Endothelial cell of umbilical vein (primary cell): ENCODE measurements around the gene NGRN. TPM values are rescaled to one million over a fixed set of nuclear protein-coding genes. Genes with fewer than 3 reads are reported as not detected.

Experiments used
- BruUV-seq: library from RNA; stranded (reverse); fragments of 400-500 nt; replicated peaks from 2 replicates; lab custom pipeline; 2021; lab: Mats Ljungman, UMichigan
- CTCF ChIA-PET: fragments of 300-600, 350-600 bp; sonication (Branson Sonifier 250); formaldehyde crosslinking; loops from one replicate; lab custom pipeline; 2021; ENCODE audit warnings: antibody characterized with exemption, inconsistent platforms; lab: Charles Lee
- POLR2A ChIA-PET: fragments of 300-600, 350-600 bp; sonication (Branson Sonifier 250); formaldehyde crosslinking; loops from one replicate; lab custom pipeline; 2021; ENCODE audit warnings: antibody characterized with exemption, inconsistent platforms; lab: Charles Lee
- DNase-seq: peaks from one replicate; pipeline ENCODE4 v3.0.0-alpha.2; 2011; ENCODE audit warnings: low read depth, low spot score
- FAIRE-seq: peaks from 2 replicates; lab custom pipeline; 2011; peaks lifted over from hg19 to GRCh38; lab: Jason Lieb, UNC
- H2AFZ ChIP-seq: 2 replicates; pipeline ENCODE4 v1.6.0; 2012; ENCODE audit warnings: low read depth, low read length, control low read depth, inconsistent platforms
- H3K27ac ChIP-seq: 2 replicates; pipeline ENCODE4 v1.5.1; 2011; ENCODE audit warnings: low read depth, mild to moderate bottlenecking, control low read depth, low read length, moderate library complexity; ENCODE audit not compliant: insufficient read depth
- H3K27me3 ChIP-seq, 2 experiments: 2 replicates each; pipeline versions ENCODE4 v1.6.0 to v1.6.1; 2011; ENCODE audit warnings: low read length in 2 of 2, mixed read lengths in 1 of 2; ENCODE audit not compliant: control insufficient read depth in 2 of 2, insufficient read depth in 2 of 2
- H3K36me3 ChIP-seq, 2 experiments: 2 replicates in 1 of 2; 3 replicates in 1 of 2; pipeline ENCODE4 v1.5.1; 2011; ENCODE audit warnings: low read length in 2 of 2, mild to moderate bottlenecking in 1 of 2, moderate library complexity in 1 of 2; ENCODE audit not compliant: control insufficient read depth in 2 of 2, insufficient read depth in 2 of 2; ENCODE audit errors: extremely low read depth in 1 of 2
- H3K4me1 ChIP-seq: 3 replicates; pipeline ENCODE4 v1.5.1; 2011; ENCODE audit warnings: mild to moderate bottlenecking, low read length; ENCODE audit not compliant: control insufficient read depth, insufficient read depth; ENCODE audit errors: extremely low read depth
- H3K4me2 ChIP-seq: 2 replicates; pipeline ENCODE4 v1.6.1; 2011; ENCODE audit warnings: low read length, control low read depth, mixed read lengths; ENCODE audit not compliant: insufficient read depth
- H3K4me3 ChIP-seq, 3 experiments: fragments of 200-600 bp in 1 of 3; sonication (generic), shearing (Covaris generic) in 1 of 3; replicated peaks in 1 of 3; 2 replicates each; pipeline ENCODE4 v1.5.1; 2011 to 2016; ENCODE audit warnings: control low read depth in 3 of 3, low read length in 3 of 3, mild to moderate bottlenecking in 2 of 3, inconsistent platforms in 1 of 3, low read depth in 1 of 3, moderate library complexity in 1 of 3; ENCODE audit not compliant: insufficient read depth in 1 of 3
- H3K79me2 ChIP-seq: 2 replicates; pipeline ENCODE4 v1.6.0; 2012; ENCODE audit warnings: low read length, inconsistent platforms; ENCODE audit not compliant: control insufficient read depth, insufficient read depth
- H3K9ac ChIP-seq: replicated peaks from 2 replicates; pipeline ENCODE3; 2011; ENCODE audit warnings: low read length, control low read depth; ENCODE audit not compliant: insufficient read depth; ENCODE audit errors: extremely low read depth
- H3K9me1 ChIP-seq: replicated peaks from 3 replicates; pipeline ENCODE4 v1.6.0; 2011; ENCODE audit warnings: mild to moderate bottlenecking, low read length; ENCODE audit not compliant: control insufficient read depth, insufficient read depth; ENCODE audit errors: extremely low read depth
- H3K9me3 ChIP-seq: replicated peaks from 2 replicates; pipeline ENCODE4 v1.5.1; 2012; ENCODE audit warnings: low read length, inconsistent platforms; ENCODE audit not compliant: control insufficient read depth, insufficient read depth
- H4K20me1 ChIP-seq: replicated peaks from 2 replicates; pipeline ENCODE3; 2011; ENCODE audit warnings: mild to moderate bottlenecking, low read length; ENCODE audit not compliant: control insufficient read depth, insufficient read depth; ENCODE audit errors: extremely low read depth
- EZH2 ChIP-seq: IDR thresholded peaks from 2 replicates; pipeline ENCODE4 v1.6.1; 2012; ENCODE audit warnings: borderline replicate concordance, low read depth, mild to moderate bottlenecking, moderate library complexity, low read length, inconsistent platforms; ENCODE audit not compliant: severe bottlenecking
- FOS ChIP-seq: IDR thresholded peaks from 2 replicates; pipeline ENCODE4 v1.6.1; 2011; ENCODE audit warnings: mild to moderate bottlenecking, low read length, moderate library complexity, borderline replicate concordance; ENCODE audit not compliant: insufficient read depth
- JUN ChIP-seq: IDR thresholded peaks from 2 replicates; pipeline ENCODE4 v1.6.1; 2011; ENCODE audit warnings: borderline replicate concordance, low read depth; ENCODE audit not compliant: insufficient read length, insufficient read depth
- MYC ChIP-seq: IDR thresholded peaks from one replicate; pipeline ENCODE4 v1.6.1; 2011; ENCODE audit warnings: mild to moderate bottlenecking, low read depth, low read length
- POLR2A ChIP-seq: IDR thresholded peaks from 2 replicates; pipeline ENCODE4 v1.6.1; 2012; ENCODE audit warnings: low read depth, mild to moderate bottlenecking, control low read depth, low read length
- POLR2AphosphoS5 ChIP-seq: IDR thresholded peaks from 2 replicates; pipeline ENCODE4 v1.6.1; 2012; ENCODE audit warnings: low read depth, mild to moderate bottlenecking, control low read depth, low read length, moderate library complexity; ENCODE audit not compliant: insufficient read depth
- dilution Hi-C: fragments of 300-500 bp; cut with MboI; formaldehyde crosslinking; loops from one replicate; pipeline ENCODE4 v1.15.0; 2019; ENCODE audit warnings: low sequenced_read_pairs; ENCODE audit not compliant: extremely low pct_ligation_motif_present
- intact Hi-C: fragments of 100-400 bp; cut with micrococcal nuclease; formaldehyde crosslinking; loops from one replicate; pipeline ENCODE4 v1.10.0; 2022
- polyA plus RNA-seq, 4 experiments: library from polyadenylated mRNA; depleted of rRNA in 3 of 4; stranded (reverse) in 3 of 4; unstranded in 1 of 4; fragments of >200 nt; gene quantifications; 2 replicates each; pipeline versions ENCODE4 v1.2.1 to v1.2.3, GENCODE V29; 2011 to 2012; ENCODE audit warnings: missing spikeins in 1 of 4
- total RNA-seq: library from RNA; stranded (reverse); gene quantifications from 2 replicates; pipeline ENCODE4 v1.2.3, GENCODE V29; 2021
- TF ChIP-seq, protein P1 (sequence below): IDR thresholded peaks from 2 replicates; pipeline ENCODE4 v1.6.1; 2011; ENCODE audit not compliant: insufficient read depth, insufficient read length

The NGRN gene
- total and polyA plus RNA-seq, 2 donors (not counting 3 experiments of a cell fraction or from before 2014, with no cell fraction given): 28.9 to 56.5 TPM

DNA sequence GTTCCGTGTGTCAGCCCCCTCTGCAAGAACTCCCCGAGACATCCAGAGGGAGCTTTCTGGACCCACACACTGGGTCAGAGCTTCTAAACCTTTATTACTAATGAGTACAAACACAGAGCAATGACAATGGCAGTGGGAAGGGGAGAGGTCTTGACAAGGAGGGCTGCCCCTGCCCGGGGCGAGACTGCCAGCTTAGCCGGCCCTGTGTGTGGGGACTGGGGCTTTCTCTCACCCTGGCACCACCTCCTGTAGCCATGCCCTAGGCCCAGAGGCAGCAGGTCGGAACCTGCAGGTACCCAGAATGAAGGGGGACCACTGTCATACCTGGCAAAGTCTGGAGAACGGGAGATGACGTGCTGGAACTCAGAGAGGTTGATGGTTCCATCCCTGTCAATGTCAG is 34.9 kb upstream of the NGRN start:
- Histone ChIP-seq H3K27ac (no peak overlapping the region), H3K4me1 (peaks cover 18% of the 10 kb centered on the region), H2AFZ (no peak overlapping the region), H3K9ac (no peak overlapping the region), H4K20me1 (no peaks in the 10 kb centered on the region), H3K4me2 (no peak overlapping the region), H3K27me3 (no peaks in the 10 kb centered on the region), H3K36me3 (peaks cover 3 to 17% of the 10 kb centered on the region in 2 experiments), H3K79me2 (peaks cover 11% of the 10 kb centered on the region), H3K4me3 (no peak overlapping the region), H3K9me1 (no peaks in the 10 kb centered on the region), H3K9me3 (no peaks in the 10 kb centered on the region)
- ChIA-PET POLR2A (no interaction called here), CTCF (interaction anchor here (1.0 to 5.2 kb wide), 4 partner anchors 9 to 74 kb away, joined by 3 to 47 read pairs (median 4); no protein-coding TSS in a partner anchor)
- DNase-seq (no peak), FAIRE-seq (no peak)
- no TSS peak for BruUV-seq
- TF ChIP-seq EZH2 (no peak), FOS (no peak), JUN (no peak), MYC (no peak), POLR2A (no peak)
- dilution Hi-C loops: no loop called here
- intact Hi-C loops: loop anchor here (5.0 kb wide), 1 partner anchor 128 kb away; the partner anchor contains the start of gene IDH2

DNA sequence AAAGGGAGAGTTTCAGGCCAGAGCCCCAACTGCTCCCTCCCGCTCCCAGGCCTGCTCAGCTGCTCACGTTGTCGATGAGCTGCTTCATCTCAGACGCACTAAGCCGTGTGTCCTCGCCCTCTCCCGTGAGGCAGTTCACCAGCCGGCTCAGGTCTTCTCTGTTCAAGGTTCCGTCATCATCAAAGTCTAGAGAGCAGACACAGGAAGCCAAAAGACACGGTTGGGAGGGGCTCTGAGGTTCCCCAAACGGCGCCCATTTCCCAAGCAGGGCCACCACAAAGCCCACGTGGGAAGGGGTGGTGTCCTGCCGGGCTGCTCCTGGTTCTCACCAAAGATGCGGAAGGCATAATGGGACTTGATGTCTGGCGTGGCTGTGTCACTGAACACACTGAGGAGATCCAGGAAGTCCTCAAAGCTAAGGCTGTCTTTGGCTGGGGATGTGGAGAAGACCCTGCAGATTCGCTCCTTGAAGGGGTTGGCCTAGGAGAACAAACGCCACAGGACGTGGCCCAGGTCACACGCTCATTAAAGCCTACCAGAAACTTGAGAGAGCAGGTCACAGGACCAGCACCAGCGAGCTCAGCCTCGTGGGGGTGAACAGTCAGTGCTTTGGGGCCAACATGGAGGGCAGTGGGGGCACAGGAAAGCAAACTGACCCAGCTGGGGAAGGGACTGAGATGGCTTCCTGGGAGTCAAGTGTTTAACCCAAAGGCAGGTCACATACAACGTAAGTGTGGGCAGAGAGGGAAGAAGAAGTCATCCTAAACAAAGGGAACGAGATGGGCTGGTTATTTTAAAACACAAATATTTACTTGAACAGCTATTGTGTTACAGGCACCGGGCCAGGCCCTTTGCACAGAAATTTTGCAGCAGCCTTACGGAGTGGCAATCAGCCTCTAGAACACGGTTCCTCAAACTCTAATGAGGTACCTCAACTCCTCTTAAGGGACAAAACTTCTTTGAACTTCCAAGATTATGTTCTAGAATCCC is 34.1 kb upstream of the NGRN start:
- dilution Hi-C loops (no loop called here), intact Hi-C loops (loop anchor here (5.0 kb wide), 1 partner anchor 129 kb away; the partner anchor contains the start of gene IDH2)
- Histone ChIP-seq H3K27ac (no peak overlapping the region), H4K20me1 (no peaks in the 10 kb centered on the region), H2AFZ (no peak overlapping the region), H3K9ac (no peak overlapping the region), H3K9me1 (no peaks in the 10 kb centered on the region), H3K79me2 (peaks cover 11% of the 10 kb centered on the region), H3K9me3 (no peaks in the 10 kb centered on the region), H3K4me3 (no peak overlapping the region), H3K4me2 (no peak overlapping the region), H3K36me3 (peaks cover 3 to 17% of the 10 kb centered on the region in 2 experiments), H3K27me3 (no peaks in the 10 kb centered on the region), H3K4me1 (peaks cover 18% of the 10 kb centered on the region)
- DNase-seq (no peak), FAIRE-seq (no peak)
- no peak for TF ChIP-seq POLR2AphosphoS5
- TF ChIP-seq, protein P1, sequence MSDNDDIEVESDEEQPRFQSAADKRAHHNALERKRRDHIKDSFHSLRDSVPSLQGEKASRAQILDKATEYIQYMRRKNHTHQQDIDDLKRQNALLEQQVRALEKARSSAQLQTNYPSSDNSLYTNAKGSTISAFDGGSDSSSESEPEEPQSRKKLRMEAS: no peak
- no peak for TF ChIP-seq JUN
- TF ChIP-seq EZH2: no peak
- TF ChIP-seq MYC: no peak
- no TSS peak for BruUV-seq
- ChIA-PET CTCF (interaction anchor here (1.0 to 5.2 kb wide), 6 partner anchors 10 to 88 kb away, joined by 3 to 47 read pairs (median 4); no protein-coding TSS in a partner anchor), POLR2A (interaction anchor here (0.6 kb wide), 1 partner anchor 782 kb away, joined by 3 read pairs; no protein-coding TSS in a partner anchor)
